ENCODE measurements around the gene TMEM130.

DNA sequence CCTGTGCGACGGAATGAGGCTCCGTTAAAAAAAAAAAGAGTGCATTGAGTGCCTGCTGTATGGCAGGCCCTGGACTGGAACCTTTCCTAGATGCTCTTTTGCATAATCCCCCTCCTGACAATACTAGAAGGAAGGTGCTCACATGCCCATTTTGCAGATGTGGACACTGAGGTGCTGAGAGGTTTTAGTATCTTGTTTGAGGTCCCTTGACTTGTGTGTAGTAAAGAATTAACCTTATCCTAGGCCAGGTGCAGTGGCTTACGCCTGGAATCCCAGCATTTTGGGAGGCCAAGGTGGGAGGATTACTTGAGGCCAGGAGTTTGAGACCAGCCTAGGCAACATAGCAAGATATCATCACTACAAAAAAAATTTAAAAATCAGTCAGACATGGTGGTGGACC is 46.6 kb downstream of the TMEM130 start:
- TF ChIP-seq, protein P1, sequence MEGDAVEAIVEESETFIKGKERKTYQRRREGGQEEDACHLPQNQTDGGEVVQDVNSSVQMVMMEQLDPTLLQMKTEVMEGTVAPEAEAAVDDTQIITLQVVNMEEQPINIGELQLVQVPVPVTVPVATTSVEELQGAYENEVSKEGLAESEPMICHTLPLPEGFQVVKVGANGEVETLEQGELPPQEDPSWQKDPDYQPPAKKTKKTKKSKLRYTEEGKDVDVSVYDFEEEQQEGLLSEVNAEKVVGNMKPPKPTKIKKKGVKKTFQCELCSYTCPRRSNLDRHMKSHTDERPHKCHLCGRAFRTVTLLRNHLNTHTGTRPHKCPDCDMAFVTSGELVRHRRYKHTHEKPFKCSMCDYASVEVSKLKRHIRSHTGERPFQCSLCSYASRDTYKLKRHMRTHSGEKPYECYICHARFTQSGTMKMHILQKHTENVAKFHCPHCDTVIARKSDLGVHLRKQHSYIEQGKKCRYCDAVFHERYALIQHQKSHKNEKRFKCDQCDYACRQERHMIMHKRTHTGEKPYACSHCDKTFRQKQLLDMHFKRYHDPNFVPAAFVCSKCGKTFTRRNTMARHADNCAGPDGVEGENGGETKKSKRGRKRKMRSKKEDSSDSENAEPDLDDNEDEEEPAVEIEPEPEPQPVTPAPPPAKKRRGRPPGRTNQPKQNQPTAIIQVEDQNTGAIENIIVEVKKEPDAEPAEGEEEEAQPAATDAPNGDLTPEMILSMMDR (IDR thresholded peaks at IDR 0.05) = no peak
- no peak for TF ChIP-seq POLR2A (IDR thresholded peaks at IDR 0.05)
